PC-9 (cell line): ENCODE measurements around the gene CCT3. TPM values are rescaled to one million over a fixed set of nuclear protein-coding genes. Genes with fewer than 3 reads are reported as not detected.

Source experiments
- BruUV-seq: library from RNA; stranded (reverse); fragments of 400-500 nt; replicated peaks from 2 replicates; lab custom pipeline; 2021; lab: Mats Ljungman, UMichigan
- CTCF ChIA-PET: fragments of 300-600 bp; sonication (Branson Sonifier 250); formaldehyde crosslinking; loops from one replicate; lab custom pipeline; 2022; ENCODE audit warnings: antibody characterized with exemption; lab: Charles Lee
- POLR2A ChIA-PET: fragments of 300-600 bp; sonication (Branson Sonifier 250); formaldehyde crosslinking; loops from one replicate; lab custom pipeline; 2022; ENCODE audit warnings: antibody characterized with exemption; ENCODE audit not compliant: unreplicated experiment; lab: Charles Lee
- DNase-seq, 2 experiments: peaks; one replicate each; pipeline versions ENCODE4 v3.0.0 to v3.0.0-alpha.2; 2015 to 2022; ENCODE audit warnings: mixed read lengths in 1 of 2
- H2AFZ ChIP-seq: fragments of 200-600 bp; sonication (generic); 2 replicates; pipeline ENCODE4 v1.8.1; 2017; ENCODE audit warnings: antibody characterized with exemption
- H3F3A ChIP-seq: fragments of 200-600 bp; sonication (generic); 2 replicates; pipeline ENCODE4 v1.8.1; 2017; ENCODE audit warnings: antibody characterized with exemption, mild to moderate bottlenecking, low read depth; ENCODE audit not compliant: insufficient read depth
- H3K27ac ChIP-seq: fragments of 200-600 bp; sonication (generic); 2 replicates; pipeline ENCODE4 v1.6.1; 2016; ENCODE audit warnings: mixed run types
- H3K27me3 ChIP-seq: fragments of 200-600 bp; sonication (generic); 2 replicates; pipeline ENCODE4 v1.6.1; 2016; ENCODE audit warnings: low read depth, mixed run types; ENCODE audit not compliant: insufficient read depth
- H3K36me3 ChIP-seq: fragments of 200-600 bp; sonication (generic); 2 replicates; pipeline ENCODE4 v1.6.1; 2016; ENCODE audit warnings: low read depth, mixed run types
- H3K4me1 ChIP-seq: fragments of 200-600 bp; sonication (generic); replicated peaks from 2 replicates; pipeline ENCODE4 v1.6.1; 2016; ENCODE audit warnings: mixed run types; ENCODE audit not compliant: insufficient read depth
- H3K4me2 ChIP-seq: fragments of 200-600 bp; sonication (generic); 2 replicates; pipeline ENCODE4 v1.6.1; 2017; ENCODE audit warnings: mixed run types
- H3K4me3 ChIP-seq: fragments of 200-600 bp; sonication (generic); 2 replicates; pipeline ENCODE4 v1.6.1; 2016; ENCODE audit warnings: mixed run types
- H3K79me2 ChIP-seq: fragments of 200-600 bp; sonication (generic); 2 replicates; pipeline ENCODE4 v1.6.1; 2017; ENCODE audit warnings: low read depth, mixed run types
- H3K9me2 ChIP-seq: fragments of 200-600 bp; sonication (generic); 2 replicates; pipeline ENCODE4 v1.8.1; 2017; ENCODE audit warnings: mild to moderate bottlenecking; ENCODE audit not compliant: insufficient read depth
- H3K9me3 ChIP-seq: fragments of 200-600 bp; sonication (generic); 2 replicates; pipeline ENCODE4 v1.8.1; 2016; ENCODE audit warnings: low read depth; ENCODE audit not compliant: insufficient read depth
- H4K20me1 ChIP-seq: fragments of 200-600 bp; sonication (generic); 2 replicates; pipeline ENCODE4 v1.8.1; 2017; ENCODE audit not compliant: insufficient read depth
- EZH2 ChIP-seq: fragments of 200-600 bp; sonication (generic); IDR thresholded peaks from 2 replicates; pipeline ENCODE4 v1.8.0; 2017; ENCODE audit warnings: antibody characterized with exemption, low read depth
- intact Hi-C: fragments of 100-400 bp; cut with micrococcal nuclease; formaldehyde crosslinking; loops from one replicate; pipeline ENCODE4 v1.10.0; 2022; ENCODE audit not compliant: unreplicated experiment
- total RNA-seq: library from RNA; stranded (reverse); gene quantifications from 2 replicates; pipeline ENCODE4 v1.2.3, GENCODE V29; 2021
- TF ChIP-seq, protein P1 (sequence below): fragments of 200-600 bp; sonication (generic); conservative IDR thresholded peaks from 2 replicates; pipeline ENCODE4 v1.6.1; 2017; ENCODE audit warnings: mixed run types, antibody characterized with exemption, mild to moderate bottlenecking, moderate library complexity

CCT3 gene
- total RNA-seq, 1 experiment from 2014 or later = 317 TPM

DNA sequence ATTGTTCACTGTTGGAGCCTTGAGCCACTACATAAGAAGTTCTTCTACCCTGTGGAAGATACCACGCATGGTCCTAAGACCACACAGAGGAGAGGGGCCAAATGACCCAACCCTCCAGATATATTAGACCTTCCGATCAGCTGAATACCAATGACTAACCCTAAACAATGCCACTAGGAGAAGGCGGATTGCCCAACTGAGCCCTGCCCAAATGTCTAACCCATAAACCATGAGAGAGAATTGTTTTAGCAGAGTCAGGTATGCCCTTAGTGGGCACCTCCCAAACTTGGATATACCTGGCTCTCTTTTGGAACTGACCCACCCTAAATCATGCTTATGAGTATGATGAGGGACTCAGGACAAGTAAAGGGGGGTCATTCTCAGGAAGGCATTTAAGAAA lies 67.8 kb downstream of the CCT3 start:
- Histone ChIP-seq H3K79me2 (0 out of 2 replicates have a peak, but pooled peaks cover 2% of the 10 kb centered on the region), H3K4me3 (no peak overlapping the region), H2AFZ (no peak overlapping the region), H3K9me3 (no peaks in the 10 kb centered on the region), H3F3A (no peaks in the 10 kb centered on the region; the same call in 1 of the 2 replicates), H4K20me1 (0 out of 2 replicates have a peak, but pooled peaks cover 3% of the 10 kb centered on the region), H3K4me2 (no peak overlapping the region), H3K36me3 (peaks cover 37% of the 10 kb centered on the region), H3K27me3 (no peaks in the 10 kb centered on the region), H3K27ac (no peak overlapping the region), H3K9me2 (no peaks in the 10 kb centered on the region), H3K4me1 (no peaks in the 10 kb centered on the region)
- ChIA-PET POLR2A (no interaction called here), CTCF (no interaction called here)
- TF ChIP-seq, protein P1, sequence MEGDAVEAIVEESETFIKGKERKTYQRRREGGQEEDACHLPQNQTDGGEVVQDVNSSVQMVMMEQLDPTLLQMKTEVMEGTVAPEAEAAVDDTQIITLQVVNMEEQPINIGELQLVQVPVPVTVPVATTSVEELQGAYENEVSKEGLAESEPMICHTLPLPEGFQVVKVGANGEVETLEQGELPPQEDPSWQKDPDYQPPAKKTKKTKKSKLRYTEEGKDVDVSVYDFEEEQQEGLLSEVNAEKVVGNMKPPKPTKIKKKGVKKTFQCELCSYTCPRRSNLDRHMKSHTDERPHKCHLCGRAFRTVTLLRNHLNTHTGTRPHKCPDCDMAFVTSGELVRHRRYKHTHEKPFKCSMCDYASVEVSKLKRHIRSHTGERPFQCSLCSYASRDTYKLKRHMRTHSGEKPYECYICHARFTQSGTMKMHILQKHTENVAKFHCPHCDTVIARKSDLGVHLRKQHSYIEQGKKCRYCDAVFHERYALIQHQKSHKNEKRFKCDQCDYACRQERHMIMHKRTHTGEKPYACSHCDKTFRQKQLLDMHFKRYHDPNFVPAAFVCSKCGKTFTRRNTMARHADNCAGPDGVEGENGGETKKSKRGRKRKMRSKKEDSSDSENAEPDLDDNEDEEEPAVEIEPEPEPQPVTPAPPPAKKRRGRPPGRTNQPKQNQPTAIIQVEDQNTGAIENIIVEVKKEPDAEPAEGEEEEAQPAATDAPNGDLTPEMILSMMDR = no peak
- DNase-seq = no peak
- intact Hi-C loops = no loop called here
- BruUV-seq = no TSS peak

DNA sequence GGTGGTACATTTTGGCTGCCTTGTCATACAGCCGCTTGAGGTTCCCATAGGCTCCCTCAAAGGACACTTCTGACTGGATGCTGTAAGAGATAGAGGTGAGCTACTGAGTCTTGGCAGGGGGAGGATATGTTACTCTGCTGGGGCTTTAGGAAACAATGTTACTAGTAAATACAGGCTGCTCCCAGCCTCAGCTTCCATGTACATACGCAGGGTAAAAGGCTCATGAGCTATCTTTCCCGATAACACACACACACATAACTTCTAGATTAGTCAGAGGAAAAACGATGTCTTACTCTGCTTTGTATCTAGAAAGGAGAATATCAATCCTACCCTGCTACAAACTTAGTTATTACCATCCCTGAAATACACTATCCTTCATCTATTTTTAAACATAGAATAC lies 69.8 kb downstream of the CCT3 start:
- no peaks in the 10 kb centered on the region for H3K27me3 ChIP-seq
- no peak overlapping the region for H2AFZ ChIP-seq
- intact Hi-C loops = no loop called here
- no peaks in the 10 kb centered on the region for H3K9me3 ChIP-seq
- no peak overlapping the region for H3K4me3 ChIP-seq
- ChIA-PET CTCF (no interaction called here), POLR2A (interaction anchor here (0.6 kb wide), 1 partner anchor 75 kb away, joined by 3 read pairs; the partner anchor contains the start of gene SLC25A44)
- H3F3A ChIP-seq = peaks cover 4% of the 10 kb centered on the region; the same call in 1 of the 2 replicates
- H3K79me2 ChIP-seq = 0 out of 2 replicates have a peak, but pooled peaks cover 2% of the 10 kb centered on the region
- H3K4me2 ChIP-seq = no peak overlapping the region
- TF ChIP-seq, protein P1 = no peak
- no peak for TF ChIP-seq EZH2
- 0 out of 2 replicates have a peak, but pooled peaks cover 3% of the 10 kb centered on the region for H4K20me1 ChIP-seq
- no peak overlapping the region for H3K27ac ChIP-seq
- no peaks in the 10 kb centered on the region for H3K9me2 ChIP-seq
- BruUV-seq = no TSS peak
- peaks cover 38% of the 10 kb centered on the region for H3K36me3 ChIP-seq
- no peak for DNase-seq
- H3K4me1 ChIP-seq = no peaks in the 10 kb centered on the region

DNA sequence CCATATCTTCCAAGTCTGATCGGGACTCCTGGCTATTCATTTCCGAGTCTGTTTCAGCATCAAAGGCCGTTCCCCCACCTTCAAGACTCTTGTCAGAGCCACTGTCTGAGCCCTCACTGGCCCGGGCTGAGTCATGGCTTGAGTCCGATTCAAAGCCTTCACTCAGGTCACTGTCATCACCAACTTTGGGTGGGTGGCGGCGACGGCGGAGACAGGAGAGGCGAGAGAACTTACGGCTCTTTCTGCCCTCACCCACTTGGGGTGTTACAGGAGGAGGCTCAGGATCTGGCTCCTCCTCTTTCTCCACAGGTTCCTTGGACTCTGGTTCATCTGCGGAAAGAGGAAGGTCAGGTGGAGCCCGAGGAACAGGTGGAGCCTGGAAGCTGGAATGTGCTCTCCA lies 72.0 kb downstream of the CCT3 start:
- Histone ChIP-seq H3K36me3 (peaks cover 34% of the 10 kb centered on the region), H4K20me1 (0 out of 2 replicates have a peak, but pooled peaks cover 3% of the 10 kb centered on the region)
- no TSS peak for BruUV-seq

More for the DNA sequence above, 72.0 kb downstream of the CCT3 start:
- no peak overlapping the region for H2AFZ ChIP-seq
- intact Hi-C loops = no loop called here
- no peaks in the 10 kb centered on the region for H3K9me3 ChIP-seq
- H3K27me3 ChIP-seq = no peaks in the 10 kb centered on the region
- POLR2A ChIA-PET = no interaction called here
- H3K9me2 ChIP-seq = no peaks in the 10 kb centered on the region
- H3K4me3 ChIP-seq = no peak overlapping the region
- H3K79me2 ChIP-seq = no peaks in the 10 kb centered on the region
- H3K27ac ChIP-seq = no peak overlapping the region
- peaks cover 4% of the 10 kb centered on the region; the same call in 1 of the 2 replicates for H3F3A ChIP-seq
- no peak for DNase-seq
- no peak overlapping the region for H3K4me2 ChIP-seq
- H3K4me1 ChIP-seq = no peaks in the 10 kb centered on the region
- TF ChIP-seq, protein P1 = no peak
- no peak for TF ChIP-seq EZH2
- CTCF ChIA-PET = no interaction called here
